HG02610 (cell line): ENCODE measurements around the gene WWOX.

Experiments used
- ATAC-seq: cut with Tn5 transposase; IDR thresholded peaks from one replicate; pipeline ENCODE4 v1.9.1; 2021; ENCODE audit warnings: mild to moderate bottlenecking, moderate library complexity; ENCODE audit not compliant: unreplicated experiment

WWOX gene

GRCh38 chr16:78552106-78552675 is 452.7 kb downstream of the WWOX start:
- no peak for ATAC-seq

DNA sequence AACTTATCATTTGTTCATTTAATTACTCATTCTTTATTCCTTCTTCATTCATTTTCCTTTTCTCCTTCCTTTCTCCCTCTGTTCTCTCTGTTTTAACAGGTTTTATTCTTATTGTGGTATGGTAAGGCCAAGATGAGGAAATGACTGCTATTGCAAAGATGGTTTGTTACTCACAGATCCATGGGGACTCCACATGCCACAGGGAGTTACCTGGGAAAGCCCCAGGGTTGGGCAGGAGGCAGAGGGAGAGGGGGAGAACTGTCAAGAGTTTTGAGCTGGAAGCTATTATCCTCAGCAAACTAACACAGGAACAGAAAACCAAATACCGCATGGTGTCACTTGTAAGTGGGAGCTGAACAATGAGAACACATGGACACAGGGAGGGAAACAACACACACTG is 453.3 kb downstream of the WWOX start:
- no peak for ATAC-seq

DNA sequence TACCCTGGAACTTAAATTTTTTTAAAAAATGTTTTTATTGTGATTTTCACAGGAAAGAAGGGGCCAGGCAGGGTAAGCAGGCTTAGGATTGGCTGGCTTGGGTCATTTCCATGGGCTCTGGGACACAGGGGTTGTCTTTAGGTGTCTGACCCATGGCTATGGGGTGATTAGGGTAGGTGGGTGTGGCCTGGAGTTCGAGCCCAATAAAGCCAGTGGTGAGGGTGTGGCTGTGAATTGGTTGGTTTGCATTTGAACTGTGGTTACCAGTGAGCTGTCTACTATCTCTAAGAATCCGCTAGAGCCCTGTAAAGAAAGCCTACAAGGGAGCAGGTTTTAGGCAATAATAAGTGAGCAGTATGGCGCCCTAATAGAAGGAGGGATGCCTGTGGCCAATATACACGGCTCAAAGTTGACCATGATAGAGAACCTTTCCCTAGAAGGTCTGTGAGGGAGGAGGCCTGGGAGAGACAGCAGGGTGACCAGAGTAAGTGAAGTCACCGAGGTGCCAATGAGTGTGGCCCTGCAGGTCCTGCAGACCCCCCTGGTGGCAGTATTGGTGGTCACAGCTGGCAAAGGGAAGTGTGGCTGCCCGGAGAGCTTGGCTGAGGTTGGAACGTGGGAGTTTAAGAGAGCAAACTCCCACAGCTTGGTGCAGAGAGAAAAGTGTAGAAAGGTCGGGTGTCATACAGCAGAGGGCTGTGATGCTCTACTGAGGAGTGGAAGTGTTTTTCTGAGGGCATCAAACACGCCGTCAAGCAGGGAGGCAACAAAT is 454.0 kb downstream of the WWOX start:
- ATAC-seq = no peak

- ATAC-seq = no peak
These were observed 457.0 kb downstream of the WWOX start for GRCh38 chr16:78556421-78556820.

DNA sequence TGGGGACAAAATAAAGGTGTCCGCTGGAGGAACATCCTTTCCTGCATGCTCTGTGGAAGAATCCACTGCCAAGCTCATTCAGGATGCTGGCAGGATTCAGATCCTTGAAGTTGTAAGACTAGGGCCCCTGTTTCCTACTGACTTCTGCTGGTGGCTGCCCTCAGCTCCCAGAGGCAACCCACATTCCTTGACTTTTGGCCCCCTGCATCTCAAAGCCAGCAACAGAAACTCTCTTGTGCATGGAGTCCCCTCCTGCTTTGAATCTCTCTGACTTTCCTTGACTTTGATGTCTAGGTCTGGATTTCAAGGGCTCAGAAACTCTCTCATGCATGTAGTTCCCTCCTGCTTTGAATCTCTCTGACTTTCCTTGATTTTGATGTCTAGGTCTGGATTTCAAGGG is 461.5 kb downstream of the WWOX start:
- ATAC-seq = no peak

DNA sequence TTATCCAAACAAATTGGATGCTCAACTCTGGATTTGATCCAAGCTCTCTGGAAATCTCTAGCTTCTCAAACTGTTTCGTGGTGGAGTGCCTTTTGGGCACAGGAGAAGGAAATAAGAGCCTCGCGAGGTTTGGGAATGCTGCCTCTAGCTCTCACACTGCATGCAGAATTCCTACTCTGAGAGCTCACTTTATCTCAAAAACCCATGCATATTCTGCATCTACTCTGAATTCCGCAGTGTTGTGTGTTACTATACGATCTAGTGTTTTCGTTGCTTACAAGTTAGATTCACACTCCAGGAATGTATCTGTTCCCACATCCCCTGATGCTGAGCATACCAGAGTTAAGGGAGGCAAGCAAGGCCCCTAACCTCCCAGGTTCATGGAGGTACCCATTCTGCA is 462.7 kb downstream of the WWOX start:
- no peak for ATAC-seq

- ATAC-seq = no peak
These were observed 463.2 kb downstream of the WWOX start for GRCh38 chr16:78562650-78563049.

- no peak for ATAC-seq
These were observed 464.5 kb downstream of the WWOX start for GRCh38 chr16:78563905-78564304.

DNA sequence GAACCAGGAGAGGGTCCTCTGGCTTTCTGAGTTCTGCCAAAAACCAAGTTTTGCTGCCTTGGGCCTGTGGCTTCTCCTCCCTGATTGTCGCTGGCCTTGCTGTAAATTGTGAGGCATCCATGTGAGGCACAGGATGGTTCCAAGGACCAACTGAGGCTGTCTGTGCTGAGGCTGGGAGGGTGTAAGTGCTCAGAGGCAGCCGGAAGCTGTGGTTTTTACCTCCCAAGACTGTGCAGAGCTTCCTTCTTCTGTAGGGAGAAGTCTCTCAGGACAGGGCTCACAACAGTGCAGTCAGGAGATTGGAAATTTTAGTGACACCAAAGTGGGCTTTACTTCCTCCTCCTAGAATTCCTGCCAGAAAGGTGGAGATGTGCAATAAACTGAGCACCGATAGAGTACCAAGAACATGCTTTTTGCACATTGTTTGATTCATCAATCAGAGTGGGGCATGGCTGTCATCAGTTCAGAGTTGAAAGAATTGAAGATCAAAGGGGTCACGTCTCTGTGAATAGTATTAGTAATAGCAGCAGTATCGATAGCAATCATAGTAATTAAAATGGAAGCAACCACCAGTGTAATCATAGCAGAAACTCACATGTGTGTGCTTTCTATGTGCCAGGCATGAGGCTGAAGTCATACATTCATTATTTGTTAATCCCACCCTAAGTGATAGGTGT is 467.1 kb downstream of the WWOX start:
- ATAC-seq = no peak

- ATAC-seq = peak; percentile 48
These were observed 471.1 kb downstream of the WWOX start for GRCh38 chr16:78570399-78571141.

DNA sequence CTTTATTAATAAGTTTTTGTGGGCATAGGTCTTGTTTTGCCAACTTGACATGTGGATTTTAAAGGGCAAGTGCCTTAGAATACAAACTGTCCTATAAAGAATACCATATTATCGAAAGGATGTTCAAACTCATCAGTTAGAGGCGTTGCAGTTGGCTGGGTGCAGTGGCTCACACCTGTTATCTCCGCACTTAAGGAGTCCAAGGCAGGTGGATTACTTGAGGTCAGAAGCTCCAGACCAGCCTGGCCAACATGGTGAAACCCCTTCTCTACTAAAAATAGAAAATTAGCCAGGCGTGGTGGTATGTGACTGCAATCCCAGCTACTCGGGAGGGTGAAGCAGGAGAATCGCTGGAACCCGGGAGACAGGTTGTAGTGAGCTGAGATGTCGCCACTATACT is 472.0 kb downstream of the WWOX start:
- ATAC-seq = no peak

DNA sequence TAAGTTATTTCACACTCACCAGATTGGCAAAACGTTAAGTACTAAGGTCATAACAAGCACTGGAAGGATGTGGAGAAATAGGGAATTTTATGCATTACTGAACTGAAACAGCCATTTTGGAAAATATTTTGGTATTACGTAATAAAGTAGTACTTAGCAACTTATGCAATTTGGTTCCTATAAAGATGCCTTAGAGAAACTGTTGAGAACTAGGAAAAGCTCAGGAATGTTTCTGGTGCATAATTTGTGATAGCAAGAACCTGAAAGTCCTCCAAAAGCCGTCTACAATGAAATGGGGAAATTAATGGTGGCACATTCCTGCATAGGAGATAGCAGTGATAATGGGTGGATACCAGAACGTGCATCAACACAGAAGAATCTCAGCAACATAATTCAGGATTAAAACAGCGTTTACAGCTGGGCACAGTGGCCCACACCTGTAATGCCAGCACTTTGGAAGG is 472.5 kb downstream of the WWOX start:
- no peak for ATAC-seq

DNA sequence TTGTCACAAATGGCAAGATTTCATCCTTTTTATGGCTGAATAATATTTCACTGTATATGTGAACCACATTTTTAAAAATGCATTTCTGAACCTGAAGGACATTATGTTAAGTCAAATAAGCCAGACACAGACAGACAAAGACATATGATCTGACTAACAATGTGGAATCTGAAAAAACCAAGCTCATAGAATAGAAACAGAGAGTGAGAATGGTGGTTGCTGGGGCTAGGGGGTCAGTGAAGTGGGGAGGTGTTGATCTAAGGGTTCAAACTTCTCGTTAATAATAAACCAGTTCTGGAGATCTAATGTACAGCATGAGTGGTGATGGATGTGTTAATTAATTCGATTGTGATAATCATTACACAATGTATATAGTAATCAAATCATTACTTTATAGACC is 475.1 kb downstream of the WWOX start:
- no peak for ATAC-seq

DNA sequence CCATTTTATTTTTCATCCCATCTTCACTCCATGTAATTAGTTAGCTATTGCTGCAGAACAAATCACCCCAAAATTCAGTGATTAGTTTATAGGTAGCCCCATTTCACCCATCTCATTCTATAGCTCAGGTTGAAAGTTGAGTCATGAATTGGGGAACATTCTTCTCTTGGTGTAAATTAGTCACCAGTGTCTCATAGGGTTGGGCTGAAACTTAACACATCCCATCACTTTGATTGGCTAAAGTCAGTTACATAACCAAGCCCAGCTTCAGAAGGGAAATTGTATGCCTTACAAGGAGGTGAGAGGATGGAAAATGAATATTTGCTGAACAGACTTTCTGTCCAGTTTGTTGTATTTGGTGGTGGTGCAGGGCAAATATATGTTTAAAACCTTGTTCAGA is 477.5 kb downstream of the WWOX start:
- ATAC-seq = no peak

DNA sequence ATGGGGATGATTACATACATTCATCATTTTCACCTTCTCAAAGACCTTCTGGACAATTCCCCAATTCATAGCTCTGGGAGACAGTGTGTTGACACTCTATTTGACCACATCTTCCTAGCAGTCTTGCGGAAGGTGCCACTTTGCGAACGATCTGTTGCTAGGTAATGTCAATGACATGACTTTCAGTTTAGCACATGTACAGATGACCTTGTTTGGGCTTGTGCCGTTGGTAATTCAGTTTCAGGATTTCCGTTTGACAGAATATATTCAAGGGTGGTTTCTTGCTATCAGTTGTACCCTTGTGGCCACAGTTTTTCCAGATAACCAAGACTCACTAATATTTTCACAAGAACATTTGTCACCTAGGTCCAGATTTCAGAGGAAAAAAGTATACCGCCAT is 478.2 kb downstream of the WWOX start:
- ATAC-seq = no peak

- no peak for ATAC-seq
These were observed 479.6 kb downstream of the WWOX start for GRCh38 chr16:78579020-78579419.

GRCh38 chr16:78583441-78583840 is 484.0 kb downstream of the WWOX start:
- ATAC-seq = no peak

DNA sequence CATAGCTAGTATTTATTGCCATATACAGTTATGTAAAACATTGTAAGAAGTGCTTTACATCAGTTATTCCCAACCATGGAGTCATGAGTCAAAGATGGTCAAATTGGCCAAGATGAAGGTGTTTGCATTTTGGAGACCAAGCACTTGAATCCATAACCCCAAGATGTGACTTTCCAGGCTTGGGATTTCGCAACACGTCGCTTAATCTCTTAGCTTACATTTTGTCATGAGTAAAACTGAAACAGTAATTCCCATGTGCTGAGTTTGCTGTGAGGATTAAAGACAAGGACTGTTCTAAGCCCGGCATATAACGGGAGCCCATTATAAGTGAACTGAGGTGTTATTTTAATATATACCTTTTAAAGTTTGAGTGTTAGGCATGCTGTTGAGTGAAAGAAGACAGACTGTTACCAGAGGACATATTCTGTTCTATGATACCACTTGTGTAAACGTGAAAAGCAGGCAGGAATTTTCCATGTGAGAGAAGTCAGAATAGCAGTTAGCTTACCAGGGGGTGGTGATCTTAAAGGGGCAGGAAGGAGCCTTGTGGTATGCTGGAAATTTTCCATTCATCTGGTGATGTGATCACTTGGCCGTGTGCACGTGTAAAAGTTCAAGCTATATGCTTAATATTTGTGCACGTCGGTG is 484.9 kb downstream of the WWOX start:
- no peak for ATAC-seq

- ATAC-seq = no peak
These were observed 485.5 kb downstream of the WWOX start for GRCh38 chr16:78584991-78585390.

- ATAC-seq = no peak
These were observed 489.9 kb downstream of the WWOX start for GRCh38 chr16:78589331-78589730.

GRCh38 chr16:78591682-78592103 is 492.2 kb downstream of the WWOX start:
- no peak for ATAC-seq
